NCI-H2227 (cell line): ENCODE data around the gene PPP2R5D.

Experiments used
- DNase-seq: peaks from one replicate; lab custom pipeline; 2025; ENCODE audit not compliant: unreplicated experiment; lab: John Stamatoyannopoulos, UW

The PPP2R5D gene

DNA sequence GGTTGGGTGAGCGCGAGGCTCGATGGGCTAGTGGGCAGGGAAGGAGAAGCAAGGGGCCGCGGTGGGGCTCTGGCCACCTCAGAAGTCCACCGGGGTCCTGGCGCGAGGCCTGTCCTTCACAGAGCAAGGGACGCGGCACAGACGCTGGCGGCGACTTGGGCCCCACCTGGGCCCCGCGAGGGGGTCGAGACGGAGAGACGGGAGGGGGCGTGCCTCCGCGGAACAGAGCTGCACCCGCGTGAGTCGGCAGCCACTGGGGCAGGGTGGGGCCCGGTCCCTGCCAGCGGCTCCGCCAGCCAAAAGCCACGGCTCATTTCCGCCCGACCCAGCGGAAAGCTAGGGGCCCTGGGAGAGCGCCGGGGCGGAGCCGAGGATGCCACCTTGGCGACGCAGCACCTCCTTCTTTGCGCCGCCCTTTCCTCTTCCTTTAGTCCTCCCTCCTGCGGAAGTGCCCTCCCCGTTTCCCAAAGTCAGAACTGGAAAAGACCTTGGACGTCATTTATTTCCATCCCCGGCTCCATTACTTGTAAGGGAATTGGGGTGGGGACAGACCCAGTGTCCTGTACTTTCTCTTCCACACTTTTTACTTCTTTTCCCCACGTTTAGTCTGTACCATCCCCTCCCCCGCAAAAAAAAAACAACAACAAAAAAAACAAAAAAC is 69.3 kb downstream of the PPP2R5D start, which contains the start of gene CUL7:
TSS of gene CUL7 (minus strand) at position 307 of the 661 bp plus-strand sequence. CDS start 1,063 bp downstream, outside the sequence.
- DNase-seq: peak; percentile 92

DNA sequence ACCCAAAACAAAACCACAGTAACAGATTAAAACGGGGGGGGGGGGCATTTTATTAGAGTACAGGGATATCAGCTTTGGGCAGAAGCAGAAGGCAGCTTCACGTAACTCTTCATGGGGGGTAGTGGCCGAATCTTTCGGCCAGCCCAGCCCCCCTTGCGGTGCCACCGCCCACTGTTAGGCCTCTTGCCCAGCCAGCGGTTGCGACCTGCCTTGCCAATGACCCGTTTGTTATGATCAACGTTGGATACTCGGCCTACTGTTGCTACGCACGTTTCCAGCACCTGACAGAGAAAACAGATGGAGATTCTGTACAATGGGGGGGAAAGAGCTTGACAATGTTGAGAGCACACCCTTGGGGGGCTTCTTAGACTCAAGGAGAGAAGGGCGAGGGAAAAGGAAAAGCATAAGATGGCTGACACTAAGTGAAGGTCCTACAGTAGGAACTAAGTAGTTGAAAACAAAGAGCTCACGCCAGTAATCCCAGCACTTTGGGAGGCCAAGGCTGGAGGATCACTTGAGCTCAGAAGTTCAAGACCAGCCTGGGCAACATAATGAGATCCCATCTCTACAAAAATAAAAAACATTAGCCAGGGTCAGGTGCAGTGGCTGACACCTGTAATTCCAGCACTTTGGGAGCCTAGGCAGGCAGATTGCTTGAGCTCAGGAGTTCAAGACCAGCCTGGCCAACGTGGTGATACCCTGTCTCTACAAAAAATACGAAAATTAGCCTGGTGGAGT is 70.0 kb downstream of the PPP2R5D start:
- DNase-seq: no peak

DNA sequence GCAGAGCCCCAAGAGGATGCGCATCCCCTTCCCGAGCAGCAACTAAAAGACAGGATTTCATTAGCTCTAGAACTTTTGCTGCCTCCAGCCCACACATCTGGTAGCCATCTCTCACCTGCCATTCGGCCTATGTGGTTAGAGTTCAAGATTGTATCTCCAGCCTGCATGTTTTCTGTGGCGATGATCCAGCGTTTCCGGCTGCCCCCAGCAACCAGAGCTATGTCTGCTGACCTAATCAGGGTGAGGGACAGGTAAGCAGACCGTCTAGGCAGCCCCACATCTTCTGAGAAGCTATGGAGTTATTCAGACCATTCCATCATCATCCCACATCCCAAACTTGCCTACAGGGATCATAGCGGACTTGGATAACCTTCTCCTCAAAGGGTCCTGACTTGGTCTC is 71.6 kb downstream of the PPP2R5D start:
- DNase-seq: no peak

DNA sequence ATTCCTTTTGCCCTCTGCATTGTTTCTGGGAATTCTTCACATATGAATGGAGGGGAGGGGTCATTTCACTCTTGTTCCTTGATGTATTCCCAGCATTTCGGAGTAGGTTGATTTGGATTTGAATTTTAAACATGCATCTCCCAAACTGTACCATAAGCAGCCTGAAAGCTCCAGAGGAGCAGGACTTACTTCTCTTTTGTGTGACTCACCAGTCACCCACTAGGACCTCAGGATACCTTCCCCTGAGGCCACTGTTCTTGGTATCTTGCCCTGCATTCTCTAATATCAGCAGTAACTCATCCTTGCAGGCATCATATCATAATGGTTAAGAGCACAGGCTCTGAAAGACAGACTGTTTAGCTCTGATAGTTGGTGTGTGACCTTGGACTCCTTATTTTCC is 74.2 kb downstream of the PPP2R5D start:
- DNase-seq: no peak

DNA sequence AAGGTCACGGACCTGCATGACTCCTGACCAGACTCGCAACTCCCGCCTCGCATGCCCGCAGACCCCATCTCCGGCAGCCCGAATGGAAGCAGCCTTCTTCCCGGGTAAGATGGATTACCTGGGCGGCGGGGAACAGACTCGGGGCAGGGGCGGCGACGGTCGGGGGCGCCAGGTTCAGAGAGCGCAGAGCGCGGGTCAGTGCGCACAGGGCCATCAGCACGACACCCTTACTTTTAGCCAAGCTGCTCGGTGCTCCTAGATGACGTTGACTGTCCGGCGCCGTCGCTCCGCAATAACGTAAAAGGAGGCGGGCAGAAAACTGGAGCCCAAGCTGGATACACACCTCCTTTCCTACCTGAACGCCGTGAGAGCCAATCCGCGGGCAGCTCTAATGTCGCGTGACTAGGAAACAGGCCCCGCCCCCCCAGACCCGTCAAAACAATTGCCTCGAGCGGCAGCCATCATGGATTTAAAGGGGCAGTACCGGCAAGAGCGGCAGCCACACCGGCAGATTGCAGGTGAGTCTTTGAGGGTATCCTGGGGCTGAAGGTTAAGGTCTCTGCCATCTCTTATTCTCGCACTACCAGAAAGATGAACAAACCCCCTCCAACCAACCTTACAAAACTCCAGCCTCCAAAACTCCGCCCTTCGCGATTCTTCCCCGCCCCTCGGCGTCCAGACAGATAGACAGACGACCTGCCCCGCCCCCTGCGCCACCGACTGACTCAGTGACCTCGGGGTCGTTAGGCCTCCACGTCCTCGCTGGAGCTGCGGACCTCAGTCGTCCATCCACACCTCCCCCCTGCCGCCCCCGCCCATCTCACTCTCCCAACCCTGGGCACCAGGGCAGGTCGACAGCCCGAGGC is 75.0 kb downstream of the PPP2R5D start, which contains the start of the genes KLC4 and MRPL2:
TSS of gene KLC4 (plus strand) at position 464 of the 866 bp plus-strand sequence. CDS start 1,705 bp downstream, outside the sequence.
TSS of gene MRPL2 (minus strand) at position 267 of the 866 bp plus-strand sequence. CDS start at position 214, 53 bp downstream.
- DNase-seq: peak; percentile 97

DNA sequence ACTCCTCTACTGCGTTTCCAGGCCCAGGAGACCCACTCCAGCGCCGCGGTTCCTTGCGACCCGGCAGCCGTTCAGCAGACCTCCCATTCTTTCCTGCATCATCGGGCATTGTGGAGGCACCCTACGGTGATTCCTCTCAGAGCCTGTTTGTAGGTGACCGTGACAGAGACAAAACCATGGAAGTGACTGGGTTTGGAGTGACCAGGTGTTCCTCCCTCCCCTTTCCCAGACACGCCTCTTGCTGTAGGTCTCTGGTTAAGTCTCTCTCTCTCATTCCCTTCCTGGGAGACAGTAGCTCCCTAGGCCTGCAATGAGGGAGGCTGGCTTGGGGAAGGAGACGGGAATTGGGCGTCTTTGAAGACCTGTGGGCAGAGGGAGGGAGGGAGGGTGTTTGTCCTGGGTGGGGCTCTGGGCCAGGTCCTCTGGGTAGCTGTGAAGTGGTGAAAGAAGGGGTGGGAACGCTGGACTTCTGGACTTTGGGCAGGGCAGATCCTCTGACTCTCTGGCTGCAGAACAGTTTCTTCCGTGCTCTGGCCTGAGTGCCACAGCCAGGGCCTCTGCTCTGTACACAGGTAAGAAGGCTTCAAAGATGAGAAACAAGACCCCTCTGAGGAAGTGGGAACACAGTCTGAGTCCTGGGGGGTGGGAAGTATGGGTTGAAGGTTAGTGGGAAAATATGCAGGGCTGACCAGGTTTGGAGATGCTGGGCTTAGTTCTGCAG is 75.8 kb downstream of the PPP2R5D start:
- no peak for DNase-seq

DNA sequence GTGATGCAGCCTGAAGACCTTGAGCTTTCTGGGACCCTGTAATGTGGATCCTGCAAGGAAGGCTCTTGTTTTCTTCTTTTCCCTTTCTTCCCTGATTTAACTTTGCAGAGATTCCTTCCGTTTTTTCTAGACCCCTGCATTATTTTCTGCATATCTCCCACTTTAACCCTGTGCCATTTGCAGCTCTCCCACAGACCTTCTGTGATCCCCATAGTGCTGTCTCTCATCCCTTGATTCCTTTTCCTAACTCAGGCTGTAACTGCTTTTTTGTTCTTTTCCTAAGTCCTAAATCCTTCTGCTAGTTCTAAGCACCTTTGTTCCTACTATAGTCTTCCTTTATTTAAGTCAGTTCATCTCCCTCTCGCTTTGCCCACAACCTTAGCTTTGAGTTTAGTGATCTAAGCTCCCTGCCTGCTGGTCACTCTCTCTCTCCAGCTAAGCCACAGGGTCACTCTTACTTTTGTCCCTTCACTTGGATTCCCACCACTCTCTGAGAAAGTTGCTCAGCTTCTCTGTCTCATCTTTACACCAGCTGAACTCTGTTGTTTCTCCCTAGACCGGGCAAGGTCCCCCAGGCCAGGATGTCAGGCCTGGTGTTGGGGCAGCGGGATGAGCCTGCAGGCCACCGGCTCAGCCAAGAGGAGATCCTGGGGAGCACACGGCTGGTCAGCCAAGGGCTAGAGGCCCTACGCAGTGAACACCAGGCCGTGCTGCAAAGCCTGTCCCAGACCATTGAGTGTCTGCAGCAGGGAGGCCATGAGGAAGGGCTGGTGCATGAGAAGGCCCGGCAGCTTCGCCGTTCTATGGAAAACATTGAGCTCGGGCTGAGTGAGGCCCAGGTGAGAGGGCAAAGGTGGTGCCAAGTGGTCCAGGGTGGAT is 76.6 kb downstream of the PPP2R5D start:
- no peak for DNase-seq

DNA sequence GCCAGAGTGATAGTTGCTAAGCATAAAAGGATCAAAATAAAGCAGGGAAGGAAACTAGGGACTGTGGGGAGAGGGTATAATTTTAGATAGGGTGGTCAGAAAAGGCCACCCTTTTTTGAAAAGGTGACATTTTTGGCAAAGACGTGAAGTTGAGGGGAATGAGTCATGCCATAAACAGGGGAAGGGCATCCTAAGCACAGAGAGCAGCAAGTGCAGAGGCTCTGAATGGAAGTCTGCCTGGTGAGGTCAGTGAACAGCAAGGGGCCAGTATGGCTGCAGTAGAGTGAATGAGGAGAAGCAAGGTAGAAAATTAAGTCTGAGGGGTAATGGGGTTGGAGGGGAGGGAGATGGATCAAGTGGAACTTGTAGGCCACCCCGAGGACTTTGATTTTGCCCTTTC is 77.5 kb downstream of the PPP2R5D start:
- DNase-seq: no peak
